ENCODE measurements around the gene SEMA4C. TPM values are rescaled to one million over a fixed set of nuclear protein-coding genes. Genes with fewer than 3 reads are reported as not detected.

SEMA4C gene
- total and polyA plus RNA-seq, 8 donors: 25.9 to 60.2 (median 43.9) TPM

- H3K27ac ChIP-seq: no peak overlapping the region
- H3K36me3 ChIP-seq: peaks cover 0 to 19% of the 10 kb centered on the region in 2 donors
- H3K4me3 ChIP-seq: no peak overlapping the region
- no peak for DNase-seq
- intact Hi-C loops (cut with DNase I): no loop called here
- no peak for ATAC-seq
- TF ChIP-seq CTCF (IDR thresholded peaks at IDR 0.05): no peak
- H3K9me3 ChIP-seq: no peaks in the 10 kb centered on the region
- no peaks in the 10 kb centered on the region for H3K27me3 ChIP-seq
- peaks cover 15 to 26% of the 10 kb centered on the region in 2 donors for H3K4me1 ChIP-seq
Observed at GRCh38 chr2:96813656-96814055, 56.2 kb downstream of the SEMA4C start.

GRCh38 chr2:96811917-96812316, 58.0 kb downstream of the SEMA4C start:
- ATAC-seq: no peak

GRCh38 chr2:96810783-96811192, 59.1 kb downstream of the SEMA4C start:
- Histone ChIP-seq H3K4me1 (peaks cover 5 to 8% of the 10 kb centered on the region in 2 donors), H3K27me3 (no peaks in the 10 kb centered on the region), H3K36me3 (peaks cover 0 to 21% of the 10 kb centered on the region in 2 donors), H3K9me3 (no peaks in the 10 kb centered on the region), H3K27ac (no peak overlapping the region), H3K4me3 (no peak overlapping the region)
- intact Hi-C loops (cut with DNase I): no loop called here
- no peak for ATAC-seq
- TF ChIP-seq CTCF (IDR thresholded peaks at IDR 0.05): no peak
- DNase-seq: peak in 1 of 4 donors; percentile 16

More at GRCh38 chr2:96811917-96812316, 58.0 kb downstream of the SEMA4C start:
- peaks cover 0 to 21% of the 10 kb centered on the region in 2 donors for H3K36me3 ChIP-seq
- H3K4me3 ChIP-seq: no peak overlapping the region
- no peaks in the 10 kb centered on the region for H3K27me3 ChIP-seq
- TF ChIP-seq CTCF (IDR thresholded peaks at IDR 0.05): no peak
- intact Hi-C loops (cut with DNase I): no loop called here
- H3K27ac ChIP-seq: no peak overlapping the region
- peaks cover 5 to 9% of the 10 kb centered on the region in 2 donors for H3K4me1 ChIP-seq
- no peaks in the 10 kb centered on the region for H3K9me3 ChIP-seq
- peak in 1 of 4 donors; percentile 76 for DNase-seq

GRCh38 chr2:96809951-96810782, 59.7 kb downstream of the SEMA4C start:
- H3K4me1 ChIP-seq: peaks cover 2 to 3% of the 10 kb centered on the region in 2 donors
- no peak for ATAC-seq
- no peaks in the 10 kb centered on the region for H3K9me3 ChIP-seq
- H3K27me3 ChIP-seq: no peaks in the 10 kb centered on the region
- peak in 1 of 4 donors; percentile 24 for DNase-seq
- H3K36me3 ChIP-seq: peaks cover 0 to 21% of the 10 kb centered on the region in 2 donors
- H3K4me3 ChIP-seq: no peak overlapping the region
- no peak for TF ChIP-seq CTCF (IDR thresholded peaks at IDR 0.05)
- H3K27ac ChIP-seq: no peak overlapping the region
- intact Hi-C loops (cut with DNase I): no loop called here

Other genes starting within 250 kb of the SEMA4C start
- gene KANSL3, start 231.8 kb downstream of the SEMA4C start, total RNA-seq: 10 to 100 TPM; 39.9 to 41.2 TPM
- 10 to 100 TPM; 51.8 to 61.5 (median 55.5) TPM for gene KANSL3, start 231.8 kb downstream of the SEMA4C start, polyA plus RNA-seq (ENCODE audit: insufficient read length in 6 of 6)
- under 1 TPM; 0.29 to 0.35 TPM for gene FER1L5, start 227.3 kb downstream of the SEMA4C start, total RNA-seq
- 1 to 10 TPM in 1 of 6 donors, under 1 TPM in 5; 0.44 to 1.1 (median 0.84) TPM for gene FER1L5, start 227.3 kb downstream of the SEMA4C start, polyA plus RNA-seq (ENCODE audit: insufficient read length in 6 of 6)
- gene LMAN2L, start 130.0 kb downstream of the SEMA4C start, total RNA-seq: 10 to 100 TPM; 18.4 to 23.2 TPM
- gene LMAN2L, start 130.0 kb downstream of the SEMA4C start, polyA plus RNA-seq (ENCODE audit: insufficient read length in 6 of 6): 10 to 100 TPM; 42.7 to 54.7 (median 50.7) TPM
- 10 to 100 TPM; 14.4 to 22.8 TPM for gene CNNM4, start 109.2 kb downstream of the SEMA4C start, total RNA-seq
- gene CNNM4, start 109.2 kb downstream of the SEMA4C start, polyA plus RNA-seq (ENCODE audit: insufficient read length in 6 of 6): 10 to 100 TPM; 14.1 to 18.4 (median 16.7) TPM
- gene CNNM3, start 53.8 kb downstream of the SEMA4C start, total RNA-seq: 10 to 100 TPM; 24.8 to 29.0 TPM
- gene CNNM3, start 53.8 kb downstream of the SEMA4C start, polyA plus RNA-seq (ENCODE audit: insufficient read length in 6 of 6): 10 to 100 TPM; 30.4 to 37.9 (median 32.9) TPM
- 1 to 10 TPM; 3.0 to 3.3 TPM for gene ANKRD23, start 26.1 kb downstream of the SEMA4C start, total RNA-seq
- gene ANKRD23, start 26.1 kb downstream of the SEMA4C start, polyA plus RNA-seq (ENCODE audit: insufficient read length in 6 of 6): 10 to 100 TPM in 1 of 6 donors, 1 to 10 TPM in 5; 5.3 to 10.5 (median 6.6) TPM
- 10 to 100 TPM; 11.8 to 11.9 TPM for gene ANKRD39, start 12.1 kb downstream of the SEMA4C start, total RNA-seq
- 10 to 100 TPM in 4 of 6 donors, 1 to 10 TPM in 2; 7.9 to 10.5 (median 10.4) TPM for gene ANKRD39, start 12.1 kb downstream of the SEMA4C start, polyA plus RNA-seq (ENCODE audit: insufficient read length in 6 of 6)
- gene FAM178B, start 116.5 kb upstream of the SEMA4C start, total RNA-seq: under 1 TPM; 0.39 to 0.61 TPM
- under 1 TPM; 0.39 to 0.94 (median 0.60) TPM for gene FAM178B, start 116.5 kb upstream of the SEMA4C start, polyA plus RNA-seq (ENCODE audit: insufficient read length in 6 of 6)
- gene FAHD2B, start 224.8 kb upstream of the SEMA4C start, total RNA-seq: 10 to 100 TPM in 1 of 2 donors, 1 to 10 TPM in 1; 8.2 to 19.1 TPM
- gene FAHD2B, start 224.8 kb upstream of the SEMA4C start, polyA plus RNA-seq (ENCODE audit: insufficient read length in 6 of 6): 10 to 100 TPM; 25.6 to 31.9 (median 29.3) TPM
- gene ANKRD36, start 243.1 kb upstream of the SEMA4C start, total RNA-seq: 10 to 100 TPM; 18.5 to 20.2 TPM
- 10 to 100 TPM; 27.3 to 44.1 (median 32.5) TPM for gene ANKRD36, start 243.1 kb upstream of the SEMA4C start, polyA plus RNA-seq (ENCODE audit: insufficient read length in 6 of 6)